ENCODE results near the gene LMCD1.

DNA sequence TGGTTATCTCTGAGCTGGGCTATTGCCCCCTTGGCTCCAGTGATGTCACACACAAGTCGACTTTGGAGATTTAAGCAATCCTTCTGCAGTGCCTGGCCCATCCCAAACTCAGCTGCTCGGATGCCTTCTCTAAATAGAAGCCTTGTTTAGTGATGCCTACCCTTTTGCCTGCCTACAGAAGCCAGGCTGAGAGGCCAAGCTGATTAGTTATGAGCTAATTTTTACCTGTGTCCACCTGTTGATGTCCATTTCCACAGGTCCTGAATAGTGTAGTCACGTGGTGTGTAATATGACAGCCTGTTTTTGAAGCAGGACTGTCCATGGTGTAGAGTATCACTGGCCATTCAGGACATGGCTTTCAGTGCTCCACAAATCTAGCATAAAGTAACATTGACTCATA, 97.5 kb downstream of the LMCD1 start:
- TF ChIP-seq, protein P1, sequence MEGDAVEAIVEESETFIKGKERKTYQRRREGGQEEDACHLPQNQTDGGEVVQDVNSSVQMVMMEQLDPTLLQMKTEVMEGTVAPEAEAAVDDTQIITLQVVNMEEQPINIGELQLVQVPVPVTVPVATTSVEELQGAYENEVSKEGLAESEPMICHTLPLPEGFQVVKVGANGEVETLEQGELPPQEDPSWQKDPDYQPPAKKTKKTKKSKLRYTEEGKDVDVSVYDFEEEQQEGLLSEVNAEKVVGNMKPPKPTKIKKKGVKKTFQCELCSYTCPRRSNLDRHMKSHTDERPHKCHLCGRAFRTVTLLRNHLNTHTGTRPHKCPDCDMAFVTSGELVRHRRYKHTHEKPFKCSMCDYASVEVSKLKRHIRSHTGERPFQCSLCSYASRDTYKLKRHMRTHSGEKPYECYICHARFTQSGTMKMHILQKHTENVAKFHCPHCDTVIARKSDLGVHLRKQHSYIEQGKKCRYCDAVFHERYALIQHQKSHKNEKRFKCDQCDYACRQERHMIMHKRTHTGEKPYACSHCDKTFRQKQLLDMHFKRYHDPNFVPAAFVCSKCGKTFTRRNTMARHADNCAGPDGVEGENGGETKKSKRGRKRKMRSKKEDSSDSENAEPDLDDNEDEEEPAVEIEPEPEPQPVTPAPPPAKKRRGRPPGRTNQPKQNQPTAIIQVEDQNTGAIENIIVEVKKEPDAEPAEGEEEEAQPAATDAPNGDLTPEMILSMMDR (conservative IDR thresholded peaks at IDR 0.05; ENCODE audit: low read length): no peak
- TF ChIP-seq EZH2phosphoT487 (IDR thresholded peaks at IDR 0.05; ENCODE audit: borderline replicate concordance): no peak

Measured in Loucy (cell line).